ENCODE results near the gene GJB5.
"Not testable (repeated sequence)": the region's sequence is repeated elsewhere in the genome, so short reads cannot be mapped to it uniquely, and the experiment has no call there.

The GJB5 gene

DNA sequence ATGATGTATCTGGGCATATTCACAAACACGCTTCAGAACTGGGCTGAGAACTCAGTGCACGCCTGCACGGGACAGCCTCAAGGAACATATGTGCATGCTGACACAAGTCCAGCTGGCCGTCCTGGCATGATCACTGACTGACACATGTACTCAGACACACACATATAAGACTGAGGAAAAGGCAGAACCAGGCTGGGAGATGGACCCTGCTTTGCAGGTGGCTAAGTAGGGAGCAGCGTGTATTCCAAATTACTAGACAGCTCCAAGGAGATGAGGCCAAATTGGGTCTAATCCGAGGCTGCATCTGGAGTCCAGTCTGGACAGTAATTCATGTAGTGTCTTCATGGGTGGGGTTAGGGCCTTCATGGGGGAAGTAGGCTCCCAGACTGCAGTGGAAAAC lies 41.4 kb upstream of the GJB5 start:
- TF ChIP-seq, protein P1, sequence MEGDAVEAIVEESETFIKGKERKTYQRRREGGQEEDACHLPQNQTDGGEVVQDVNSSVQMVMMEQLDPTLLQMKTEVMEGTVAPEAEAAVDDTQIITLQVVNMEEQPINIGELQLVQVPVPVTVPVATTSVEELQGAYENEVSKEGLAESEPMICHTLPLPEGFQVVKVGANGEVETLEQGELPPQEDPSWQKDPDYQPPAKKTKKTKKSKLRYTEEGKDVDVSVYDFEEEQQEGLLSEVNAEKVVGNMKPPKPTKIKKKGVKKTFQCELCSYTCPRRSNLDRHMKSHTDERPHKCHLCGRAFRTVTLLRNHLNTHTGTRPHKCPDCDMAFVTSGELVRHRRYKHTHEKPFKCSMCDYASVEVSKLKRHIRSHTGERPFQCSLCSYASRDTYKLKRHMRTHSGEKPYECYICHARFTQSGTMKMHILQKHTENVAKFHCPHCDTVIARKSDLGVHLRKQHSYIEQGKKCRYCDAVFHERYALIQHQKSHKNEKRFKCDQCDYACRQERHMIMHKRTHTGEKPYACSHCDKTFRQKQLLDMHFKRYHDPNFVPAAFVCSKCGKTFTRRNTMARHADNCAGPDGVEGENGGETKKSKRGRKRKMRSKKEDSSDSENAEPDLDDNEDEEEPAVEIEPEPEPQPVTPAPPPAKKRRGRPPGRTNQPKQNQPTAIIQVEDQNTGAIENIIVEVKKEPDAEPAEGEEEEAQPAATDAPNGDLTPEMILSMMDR (IDR thresholded peaks at IDR 0.05): no peak
- no peak for TF ChIP-seq ZFX (IDR thresholded peaks at IDR 0.05; ENCODE audit: borderline replicate concordance)
- no peak overlapping the region for H3K27ac ChIP-seq

DNA sequence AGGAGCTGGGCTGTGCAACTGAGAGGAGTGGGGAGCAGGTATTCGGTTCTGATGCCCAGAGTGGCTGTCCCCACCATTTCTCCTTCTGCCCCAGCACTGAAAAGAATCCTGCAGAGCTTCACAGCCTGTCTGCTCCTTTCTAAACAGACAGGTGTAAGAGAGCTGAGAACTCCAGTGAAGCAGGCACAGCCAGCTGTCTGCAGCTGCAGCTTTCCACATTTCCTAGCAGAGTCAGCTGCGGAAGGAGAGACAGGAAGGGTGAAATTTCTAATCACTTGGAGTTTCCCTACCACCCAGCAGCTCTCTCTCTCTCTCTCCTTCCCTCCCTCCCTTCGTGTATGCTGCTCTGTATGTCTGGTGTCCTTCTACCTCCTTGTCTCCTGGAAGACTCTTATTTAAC lies 40.5 kb upstream of the GJB5 start:
- no peak overlapping the region for H3K27ac ChIP-seq
- TF ChIP-seq, protein P1 (IDR thresholded peaks at IDR 0.05): no peak
- no peak for TF ChIP-seq ZFX (IDR thresholded peaks at IDR 0.05; ENCODE audit: borderline replicate concordance)

DNA sequence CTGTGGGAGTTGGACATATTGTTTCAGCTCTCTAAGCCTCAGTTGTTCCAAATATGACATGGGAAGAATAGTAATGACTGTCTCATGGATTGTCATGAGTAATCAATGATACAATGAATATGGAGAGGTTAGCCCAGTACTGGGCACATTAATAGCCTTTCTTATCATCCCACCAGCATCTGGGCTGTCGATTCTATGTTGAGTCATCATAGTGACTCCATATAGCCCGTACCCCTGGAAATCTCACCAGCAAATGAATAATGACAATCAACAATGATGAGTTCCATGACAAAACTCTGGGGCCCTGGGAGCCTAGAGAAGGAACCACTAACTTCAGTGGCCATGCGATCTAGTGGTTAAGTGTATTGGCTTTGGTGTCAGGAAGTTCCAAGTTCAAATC lies 39.7 kb upstream of the GJB5 start:
- TF ChIP-seq, protein P1 (IDR thresholded peaks at IDR 0.05): no peak
- no peak for TF ChIP-seq ZFX (IDR thresholded peaks at IDR 0.05; ENCODE audit: borderline replicate concordance)
- no peak overlapping the region for H3K27ac ChIP-seq

DNA sequence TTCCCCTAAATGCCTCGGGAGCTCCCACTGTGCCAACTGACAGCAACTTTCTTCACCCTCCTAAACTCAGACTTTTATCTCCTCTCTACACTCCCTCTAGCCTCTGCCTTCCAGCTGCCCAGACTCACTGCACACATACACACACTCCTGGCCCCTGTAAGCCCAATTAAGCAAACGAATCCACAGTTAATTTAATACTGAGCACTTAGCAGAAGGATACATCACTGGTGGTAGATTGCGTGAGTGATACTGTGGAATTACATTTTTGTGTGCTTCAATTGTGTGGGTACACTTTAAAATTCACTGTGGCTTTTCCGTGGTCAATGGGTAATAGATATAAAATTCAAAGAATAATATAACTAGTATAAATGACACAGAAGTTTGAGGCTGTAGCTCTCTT lies 33.6 kb upstream of the GJB5 start:
- H3K27ac ChIP-seq: no peak overlapping the region
- TF ChIP-seq ZFX (IDR thresholded peaks at IDR 0.05; ENCODE audit: borderline replicate concordance): no peak
- TF ChIP-seq, protein P1 (IDR thresholded peaks at IDR 0.05): no peak

DNA sequence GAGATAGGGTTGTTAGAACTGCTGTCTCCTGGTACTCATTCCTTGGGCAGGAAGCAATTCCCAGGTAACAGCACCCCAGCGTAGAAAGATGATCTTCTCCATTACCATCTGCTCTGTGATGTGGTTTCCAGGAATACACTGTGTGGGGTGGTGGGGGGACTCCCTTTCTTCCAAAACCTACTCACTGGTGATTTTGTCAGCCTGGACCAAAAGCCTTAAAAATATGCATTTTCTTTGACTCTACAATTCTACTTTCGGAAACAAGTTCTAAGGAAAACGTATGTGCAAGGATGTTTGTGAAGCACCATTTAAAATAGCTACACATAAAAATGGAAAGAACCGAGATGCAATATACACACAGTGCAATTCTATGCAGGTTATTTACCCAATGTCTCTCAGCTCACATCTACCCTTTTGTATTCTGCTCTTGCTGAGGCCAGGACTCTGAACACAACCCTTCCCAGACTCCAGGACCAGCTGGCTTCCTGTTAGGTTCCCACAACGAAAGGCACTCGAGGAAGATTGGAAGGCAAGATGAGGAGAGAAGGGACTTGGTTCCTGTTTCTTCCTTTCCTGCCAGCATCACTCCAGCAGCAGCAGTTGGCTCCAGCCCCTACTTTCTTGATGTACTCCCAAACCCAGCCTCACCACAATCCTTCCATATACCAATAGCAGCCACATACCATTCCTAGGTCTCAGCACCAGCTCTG lies 33.0 kb upstream of the GJB5 start:
- TF ChIP-seq, protein P1 (IDR thresholded peaks at IDR 0.05): no peak
- TF ChIP-seq ZFX (IDR thresholded peaks at IDR 0.05; ENCODE audit: borderline replicate concordance): no peak
- H3K27ac ChIP-seq: no peak overlapping the region

DNA sequence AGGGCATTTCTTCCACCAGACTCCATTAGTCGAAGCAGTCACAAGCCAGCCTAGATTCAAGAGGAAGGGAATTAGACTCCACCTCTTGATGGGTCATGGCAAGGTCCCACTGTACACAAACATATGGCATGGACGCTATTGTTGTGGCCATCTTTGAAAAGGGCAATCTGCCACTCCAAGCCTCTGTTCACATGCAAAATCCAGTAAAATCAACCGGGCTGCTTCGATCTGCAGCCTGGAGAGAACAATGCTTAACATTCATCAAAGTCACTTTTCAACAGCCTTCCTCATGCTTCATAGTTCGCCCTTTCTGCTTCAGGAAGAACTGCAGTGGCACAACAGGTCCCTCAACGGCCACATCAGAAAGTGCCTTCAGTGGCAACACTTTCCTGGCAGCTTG lies 28.0 kb upstream of the GJB5 start:
- no peak for TF ChIP-seq ZFX (IDR thresholded peaks at IDR 0.05; ENCODE audit: borderline replicate concordance)
- TF ChIP-seq, protein P1 (IDR thresholded peaks at IDR 0.05): no peak

DNA sequence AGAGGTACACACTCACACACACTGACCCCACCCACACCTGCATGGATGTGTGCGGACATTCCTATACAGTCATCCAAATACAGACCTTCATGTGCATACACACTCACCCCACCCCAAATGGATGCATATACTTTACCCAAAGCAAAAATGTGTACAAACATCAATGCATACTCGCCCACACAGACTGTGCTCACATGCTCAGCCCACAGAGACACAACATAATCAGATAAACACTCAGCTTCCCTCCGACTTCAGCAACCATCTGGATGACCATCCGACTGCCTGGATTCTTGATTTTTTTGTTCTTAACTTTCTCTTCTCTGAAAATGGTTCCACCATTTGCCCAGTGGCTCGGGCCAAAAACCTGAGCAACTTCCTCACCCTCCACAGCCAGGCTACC lies 24.4 kb upstream of the GJB5 start:
- no peak for TF ChIP-seq ZFX (IDR thresholded peaks at IDR 0.05; ENCODE audit: borderline replicate concordance)
- TF ChIP-seq, protein P1 (IDR thresholded peaks at IDR 0.05): no peak
- no peak overlapping the region for H3K27ac ChIP-seq

More for the DNA sequence above, 28.0 kb upstream of the GJB5 start:
- H3K27ac ChIP-seq: no peak overlapping the region

DNA sequence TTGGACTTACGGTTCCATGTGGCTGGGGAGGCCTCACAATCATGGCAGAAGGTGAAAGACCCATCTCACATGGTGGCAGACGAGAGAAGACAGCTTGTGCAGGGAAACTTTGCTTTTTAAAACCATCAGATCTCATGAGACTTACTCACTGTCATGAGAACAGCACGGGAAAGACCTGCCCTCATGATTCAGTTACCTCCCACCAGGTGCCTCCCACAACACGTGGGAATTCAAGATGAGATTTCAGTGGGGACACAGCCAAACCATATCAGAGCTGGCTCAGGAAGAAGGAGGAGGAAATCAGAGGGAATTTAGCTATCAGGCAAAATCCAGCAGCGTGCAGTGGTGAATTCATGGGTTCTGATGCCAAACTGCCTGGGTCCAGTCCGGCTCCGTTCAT lies 22.0 kb upstream of the GJB5 start:
- H3K27ac ChIP-seq: not testable (repeated sequence)
